Ascending aorta (tissue), 2 donors: ENCODE results near the gene SEMA5A. TPM values are rescaled to one million over a fixed set of nuclear protein-coding genes. Genes with fewer than 3 reads are reported as not detected.

Experiments used
- DNase-seq, 2 donors: peaks; one replicate each; pipeline ENCODE4 v3.0.0-alpha.2; 2019; ENCODE audit warnings: low spot score in 2 of 2
- H3K27ac ChIP-seq, 2 donors: fragments of 200-600 bp; sonication (generic); one replicate each; pipeline ENCODE4 v1.5.1; 2016 to 2017; ENCODE audit warnings: mild to moderate bottlenecking in 1 of 2
- H3K27me3 ChIP-seq: fragments of 200-600 bp; sonication (generic); one replicate; pipeline ENCODE4 v1.5.1; 2017
- H3K36me3 ChIP-seq, 2 donors: fragments of 200-600 bp; sonication (generic); one replicate each; pipeline ENCODE4 v1.5.1; 2016
- H3K4me1 ChIP-seq, 2 donors: fragments of 200-600 bp; sonication (generic); one replicate each; pipeline ENCODE4 v1.5.1; 2016 to 2017; ENCODE audit warnings: mild to moderate bottlenecking in 1 of 2
- H3K4me3 ChIP-seq, 2 donors: fragments of 200-600 bp; sonication (generic); one replicate each; pipeline ENCODE4 v1.5.1; 2016 to 2017; ENCODE audit warnings: mild to moderate bottlenecking in 1 of 2
- H3K9me3 ChIP-seq, 2 donors: fragments of 200-600 bp; sonication (generic); one replicate each; pipeline ENCODE4 v1.5.1; 2016
- CTCF ChIP-seq, 3 experiments: fragments of 200-600 bp in 2 of 3; fragments of 450-650 bp in 1 of 3; sonication (generic) in 2 of 3; IDR thresholded peaks; one replicate each; pipeline ENCODE4 v1.5.1; 2016 to 2019; ENCODE audit warnings: antibody characterized with exemption in 3 of 3, mild to moderate bottlenecking in 1 of 3, moderate library complexity in 1 of 3
- intact Hi-C: fragments of 100-400 bp; cut with DNase I; formaldehyde crosslinking; loops from one replicate; pipeline ENCODE4 v1.15.1; 2023
- total RNA-seq: library from RNA; depleted of rRNA; stranded (reverse); fragments of >200 nt; gene quantifications from one replicate; pipeline ENCODE4 v1.1.0, GENCODE V29; 2016

Gene SEMA5A
- total RNA-seq, 1 donor from 2014 or later = 18.4 TPM

- no peak overlapping the region for H3K27ac ChIP-seq
- H3K4me3 ChIP-seq = no peak overlapping the region
- DNase-seq = peak in 1 of 2 donors; percentile 71
- no peaks in the 10 kb centered on the region for H3K27me3 ChIP-seq
- TF ChIP-seq CTCF (IDR thresholded peaks at IDR 0.05) = no peak
- no peaks in the 10 kb centered on the region for H3K9me3 ChIP-seq
- H3K4me1 ChIP-seq = no peaks in the 10 kb centered on the region
- peaks cover 0 to under 1% of the 10 kb centered on the region in 2 donors for H3K36me3 ChIP-seq
- intact Hi-C loops = no loop called here
These were observed 485.8 kb downstream of the SEMA5A start for GRCh38 chr5:9059920-9060691.

GRCh38 chr5:9058666-9059065 is 487.2 kb downstream of the SEMA5A start:
- H3K4me1 ChIP-seq = peaks cover 0 to 3% of the 10 kb centered on the region in 2 donors
- DNase-seq = no peak
- TF ChIP-seq CTCF (IDR thresholded peaks at IDR 0.05) = no peak
- H3K4me3 ChIP-seq = no peak overlapping the region
- no peaks in the 10 kb centered on the region for H3K9me3 ChIP-seq
- no peaks in the 10 kb centered on the region for H3K36me3 ChIP-seq
- intact Hi-C loops = no loop called here
- H3K27ac ChIP-seq = no peak overlapping the region
- no peaks in the 10 kb centered on the region for H3K27me3 ChIP-seq

- Histone ChIP-seq H3K36me3 (no peaks in the 10 kb centered on the region), H3K27me3 (no peaks in the 10 kb centered on the region), H3K4me3 (no peak overlapping the region), H3K9me3 (no peaks in the 10 kb centered on the region), H3K4me1 (peaks cover 0 to 3% of the 10 kb centered on the region in 2 donors), H3K27ac (no peak overlapping the region)
- no peak for TF ChIP-seq CTCF (IDR thresholded peaks at IDR 0.05)
- DNase-seq = no peak
- intact Hi-C loops = no loop called here
These were observed 487.7 kb downstream of the SEMA5A start for GRCh38 chr5:9058161-9058560.

- Histone ChIP-seq H3K9me3 (no peaks in the 10 kb centered on the region), H3K36me3 (no peaks in the 10 kb centered on the region), H3K27me3 (no peaks in the 10 kb centered on the region), H3K27ac (no peak overlapping the region), H3K4me3 (no peak overlapping the region), H3K4me1 (peaks cover 0 to 3% of the 10 kb centered on the region in 2 donors)
- no peak for TF ChIP-seq CTCF (IDR thresholded peaks at IDR 0.05)
- no peak for DNase-seq
- intact Hi-C loops = no loop called here
These were observed 488.4 kb downstream of the SEMA5A start for GRCh38 chr5:9057406-9058000.

GRCh38 chr5:9056046-9056445 is 489.8 kb downstream of the SEMA5A start:
- intact Hi-C loops = no loop called here
- H3K4me1 ChIP-seq = peaks cover 0 to 3% of the 10 kb centered on the region in 2 donors
- no peak for DNase-seq
- no peaks in the 10 kb centered on the region for H3K9me3 ChIP-seq
- no peak overlapping the region for H3K4me3 ChIP-seq
- no peak for TF ChIP-seq CTCF (IDR thresholded peaks at IDR 0.05)
- H3K27me3 ChIP-seq = no peaks in the 10 kb centered on the region
- H3K36me3 ChIP-seq = peaks cover 0 to 4% of the 10 kb centered on the region in 2 donors
- H3K27ac ChIP-seq = no peak overlapping the region
